Liver (tissue), 9 donors: ENCODE measurements around the gene DSCAM. TPM values are rescaled to one million over a fixed set of nuclear protein-coding genes. Genes with fewer than 3 reads are reported as not detected.

Experiments used
- DNase-seq: peaks from one replicate; pipeline ENCODE4 v3.0.0-alpha.2; 2017; ENCODE audit warnings: low spot score
- H3K27ac ChIP-seq, 2 donors: one replicate each; pipeline ENCODE4 v1.7.0; 2013; ENCODE audit warnings: inconsistent platforms in 2 of 2, low read length in 2 of 2, control low read depth in 1 of 2, low read depth in 1 of 2, mild to moderate bottlenecking in 1 of 2
- H3K27me3 ChIP-seq, 4 donors: one replicate each; pipeline versions ENCODE4 v1.6.1 to v1.7.0; 2013; ENCODE audit warnings: low read length in 3 of 4, inconsistent platforms in 1 of 4, mild to moderate bottlenecking in 1 of 4, moderate library complexity in 1 of 4; ENCODE audit not compliant: control insufficient read depth in 4 of 4, insufficient read depth in 4 of 4
- H3K36me3 ChIP-seq, 4 donors: one replicate each; pipeline versions ENCODE4 v1.6.1 to v1.7.0; 2013; ENCODE audit warnings: low read length in 3 of 4, mild to moderate bottlenecking in 3 of 4, low read depth in 1 of 4, moderate library complexity in 1 of 4; ENCODE audit not compliant: control insufficient read depth in 4 of 4, insufficient read depth in 3 of 4
- H3K4me1 ChIP-seq, 4 donors: one replicate each; pipeline versions ENCODE4 v1.6.1 to v1.7.0; 2013; ENCODE audit warnings: low read length in 3 of 4, mild to moderate bottlenecking in 3 of 4, moderate library complexity in 1 of 4; ENCODE audit not compliant: control insufficient read depth in 4 of 4, insufficient read depth in 4 of 4
- H3K4me3 ChIP-seq, 3 donors: one replicate each; pipeline versions ENCODE4 v1.6.1 to v1.7.0; 2013; ENCODE audit warnings: low read length in 3 of 3, control low read depth in 1 of 3, low read depth in 1 of 3, mild to moderate bottlenecking in 1 of 3
- H3K9ac ChIP-seq, 2 donors: one replicate each; pipeline ENCODE4 v1.7.0; 2013; ENCODE audit warnings: low read length in 2 of 2, mild to moderate bottlenecking in 2 of 2, moderate library complexity in 2 of 2, control low read depth in 1 of 2, low read depth in 1 of 2
- H3K9me3 ChIP-seq, 4 donors: one replicate each; pipeline versions ENCODE4 v1.6.1 to v1.7.0; 2013; ENCODE audit warnings: low read length in 3 of 4; ENCODE audit not compliant: control insufficient read depth in 4 of 4
- EGR1 ChIP-seq, 2 donors: IDR thresholded peaks; 2 replicates each; pipeline ENCODE4 v1.6.1; 2016 to 2018; ENCODE audit warnings: antibody characterized with exemption in 2 of 2, low read depth in 2 of 2
- FOXA1 ChIP-seq: IDR thresholded peaks from 2 replicates; pipeline ENCODE4 v1.6.1; 2016; ENCODE audit warnings: antibody characterized with exemption
- GABPA ChIP-seq, 2 donors: IDR thresholded peaks in 1 of 2; conservative IDR thresholded peaks in 1 of 2; 2 replicates each; pipeline ENCODE4 v1.6.1; 2016; ENCODE audit warnings: antibody characterized with exemption in 2 of 2, mild to moderate bottlenecking in 1 of 2, moderate library complexity in 1 of 2
- HNF4A ChIP-seq, 2 donors: conservative IDR thresholded peaks; 2 replicates each; pipeline ENCODE4 v1.6.1; 2016; ENCODE audit warnings: antibody characterized with exemption in 2 of 2, mild to moderate bottlenecking in 2 of 2
- HNF4G ChIP-seq: IDR thresholded peaks from 2 replicates; pipeline ENCODE4 v1.6.1; 2016; ENCODE audit warnings: antibody characterized with exemption
- JUND ChIP-seq, 2 donors: IDR thresholded peaks; 2 replicates each; pipeline ENCODE4 v1.6.1; 2016; ENCODE audit warnings: antibody characterized with exemption in 2 of 2
- NR2F2 ChIP-seq: IDR thresholded peaks from 2 replicates; pipeline ENCODE4 v1.6.1; 2016; ENCODE audit warnings: antibody characterized with exemption
- RAD21 ChIP-seq, 2 donors: IDR thresholded peaks; 2 replicates each; pipeline ENCODE4 v1.6.1; 2016; ENCODE audit warnings: antibody characterized with exemption in 2 of 2, mild to moderate bottlenecking in 2 of 2
- RXRA ChIP-seq, 2 donors: IDR thresholded peaks; 2 replicates each; pipeline ENCODE4 v1.6.1; 2017 to 2018; ENCODE audit warnings: antibody characterized with exemption in 2 of 2, mild to moderate bottlenecking in 1 of 2
- SP1 ChIP-seq: IDR thresholded peaks from 2 replicates; pipeline ENCODE4 v1.6.1; 2018; ENCODE audit warnings: antibody characterized with exemption, mild to moderate bottlenecking
- TAF1 ChIP-seq: conservative IDR thresholded peaks from 2 replicates; pipeline ENCODE4 v1.6.1; 2016; ENCODE audit warnings: antibody characterized with exemption, mild to moderate bottlenecking
- YY1 ChIP-seq: IDR thresholded peaks from 2 replicates; pipeline ENCODE4 v1.6.1; 2016; ENCODE audit warnings: antibody characterized with exemption, mild to moderate bottlenecking
- WGBS: extraction: QIAGEN DNeasy Blood & Tissue Kit; methylation state at CpG from one replicate; pipeline ENCODE4 v1.1.7; 2013; 5-methylcytosine and 5-hydroxymethylcytosine counted together
- polyA plus RNA-seq, 2 donors: library from polyadenylated mRNA; stranded (reverse) in 1 of 2; unstranded in 1 of 2; fragments of 200-250 nt in 1 of 2; fragments of >200 nt in 1 of 2; fragmentation: Nextera tagmentation in 1 of 2; extraction: Ambion mirVana in 1 of 2; gene quantifications; one replicate each; pipeline versions ENCODE4 v1.2.1 to v1.2.3, GENCODE V29; 2013 to 2015
- total RNA-seq, 2 donors: library from RNA; depleted of rRNA; stranded (reverse); fragments of >200 nt; gene quantifications; one replicate each; pipeline ENCODE4 v1.2.3, GENCODE V29; 2014
- TF ChIP-seq, protein P1 (sequence below): IDR thresholded peaks from 2 replicates; pipeline ENCODE4 v1.6.1; 2016; ENCODE audit warnings: antibody characterized with exemption
- TF ChIP-seq, protein P2 (sequence below): fragments of 150-350 bp; IDR thresholded peaks from 2 replicates; pipeline ENCODE4 v1.5.1; 2017; ENCODE audit warnings: improper control_type of control experiment, low read depth, low read length; ENCODE audit not compliant: missing input control
- TF ChIP-seq, protein P3 (sequence below): IDR thresholded peaks from 2 replicates; pipeline ENCODE4 v1.6.1; 2016; ENCODE audit warnings: antibody characterized with exemption
- TF ChIP-seq, protein P4 (sequence below): IDR thresholded peaks from 2 replicates; pipeline ENCODE4 v1.6.1; 2016; ENCODE audit warnings: antibody characterized with exemption, mild to moderate bottlenecking
- TF ChIP-seq, protein P5 (sequence below): IDR thresholded peaks from 2 replicates; pipeline ENCODE4 v1.6.1; 2016; ENCODE audit warnings: antibody characterized with exemption
- donor health status: healthy.
- donor health status: healthy.
- donor health status: healthy.
- donor health status: healthy.
- donor health status: healthy.

The DSCAM gene
- total and polyA plus RNA-seq, 4 donors = 0.02 to 0.23 (median 0.10) TPM

DNA sequence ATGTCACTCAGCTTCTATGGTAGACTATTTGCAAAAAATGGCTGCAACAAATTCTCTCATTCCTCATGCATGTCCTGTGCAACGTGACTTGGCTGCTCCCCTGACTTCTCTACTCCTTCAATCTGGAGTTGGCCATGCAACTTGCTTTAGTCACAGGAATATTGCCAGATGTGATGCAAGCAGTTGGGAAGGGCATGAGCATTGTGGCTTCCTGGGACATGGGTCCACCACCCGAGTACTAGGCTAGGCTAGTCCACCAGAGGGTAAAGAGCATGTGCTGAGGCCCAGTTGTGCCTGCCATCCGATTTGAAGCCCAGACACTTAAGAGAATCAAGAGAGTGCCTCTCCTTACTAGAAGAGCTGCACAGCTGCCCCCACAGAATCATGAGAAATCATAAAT is 89.6 kb downstream of the DSCAM start:
- no peak overlapping the region for H3K4me3 ChIP-seq
- H3K27ac ChIP-seq = no peak overlapping the region
- no peaks in the 10 kb centered on the region for H3K9me3 ChIP-seq
- 58% methylated on average over 3 of the region's 3 CpGs for WGBS
- no peak for TF ChIP-seq HNF4G
- TF ChIP-seq, protein P1, sequence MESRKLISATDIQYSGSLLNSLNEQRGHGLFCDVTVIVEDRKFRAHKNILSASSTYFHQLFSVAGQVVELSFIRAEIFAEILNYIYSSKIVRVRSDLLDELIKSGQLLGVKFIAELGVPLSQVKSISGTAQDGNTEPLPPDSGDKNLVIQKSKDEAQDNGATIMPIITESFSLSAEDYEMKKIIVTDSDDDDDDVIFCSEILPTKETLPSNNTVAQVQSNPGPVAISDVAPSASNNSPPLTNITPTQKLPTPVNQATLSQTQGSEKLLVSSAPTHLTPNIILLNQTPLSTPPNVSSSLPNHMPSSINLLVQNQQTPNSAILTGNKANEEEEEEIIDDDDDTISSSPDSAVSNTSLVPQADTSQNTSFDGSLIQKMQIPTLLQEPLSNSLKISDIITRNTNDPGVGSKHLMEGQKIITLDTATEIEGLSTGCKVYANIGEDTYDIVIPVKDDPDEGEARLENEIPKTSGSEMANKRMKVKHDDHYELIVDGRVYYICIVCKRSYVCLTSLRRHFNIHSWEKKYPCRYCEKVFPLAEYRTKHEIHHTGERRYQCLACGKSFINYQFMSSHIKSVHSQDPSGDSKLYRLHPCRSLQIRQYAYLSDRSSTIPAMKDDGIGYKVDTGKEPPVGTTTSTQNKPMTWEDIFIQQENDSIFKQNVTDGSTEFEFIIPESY = no peak
- H3K27me3 ChIP-seq = peaks cover 0 to under 1% (median 0%) of the 10 kb centered on the region in 4 donors
- H3K36me3 ChIP-seq = no peaks in the 10 kb centered on the region
- DNase-seq = no peak
- no peaks in the 10 kb centered on the region for H3K4me1 ChIP-seq
- H3K9ac ChIP-seq = no peak overlapping the region

DNA sequence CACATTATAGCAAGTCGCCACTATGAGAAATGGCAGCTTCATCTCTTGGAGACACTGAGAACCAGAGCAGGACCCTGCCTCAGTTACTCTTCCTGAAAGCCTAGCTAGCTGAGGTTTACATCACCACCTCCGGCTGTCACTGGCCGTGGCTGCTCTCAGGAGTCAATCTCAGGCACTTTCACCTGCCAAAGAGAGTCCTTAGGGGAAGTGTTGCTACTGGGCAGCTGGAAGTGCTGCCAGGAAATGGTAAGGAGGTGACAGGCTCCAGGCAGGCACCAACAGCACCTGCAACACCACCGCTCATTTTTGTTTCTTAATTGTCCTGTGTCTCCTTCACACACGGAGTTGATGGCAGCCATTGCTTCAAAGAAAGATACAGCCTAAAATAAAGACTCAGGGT is 92.5 kb downstream of the DSCAM start:
- TF ChIP-seq NR2F2 (no peak), FOXA1 (no peak), JUND (IDR thresholded peaks at IDR 0.05) (no peak), RAD21 (IDR thresholded peaks at IDR 0.05) (no peak), HNF4G (no peak), EGR1 (IDR thresholded peaks at IDR 0.05; ENCODE audit: low read depth in 2 of 2) (no peak), YY1 (no peak), TAF1 (no peak), SP1 (no peak), RXRA (IDR thresholded peaks at IDR 0.05) (no peak), GABPA (IDR thresholded peaks at IDR 0.05 in 1 of 2, conservative IDR thresholded peaks at IDR 0.05 in 1 of 2) (no peak), HNF4A (conservative IDR thresholded peaks at IDR 0.05) (no peak)
- TF ChIP-seq, protein P2, sequence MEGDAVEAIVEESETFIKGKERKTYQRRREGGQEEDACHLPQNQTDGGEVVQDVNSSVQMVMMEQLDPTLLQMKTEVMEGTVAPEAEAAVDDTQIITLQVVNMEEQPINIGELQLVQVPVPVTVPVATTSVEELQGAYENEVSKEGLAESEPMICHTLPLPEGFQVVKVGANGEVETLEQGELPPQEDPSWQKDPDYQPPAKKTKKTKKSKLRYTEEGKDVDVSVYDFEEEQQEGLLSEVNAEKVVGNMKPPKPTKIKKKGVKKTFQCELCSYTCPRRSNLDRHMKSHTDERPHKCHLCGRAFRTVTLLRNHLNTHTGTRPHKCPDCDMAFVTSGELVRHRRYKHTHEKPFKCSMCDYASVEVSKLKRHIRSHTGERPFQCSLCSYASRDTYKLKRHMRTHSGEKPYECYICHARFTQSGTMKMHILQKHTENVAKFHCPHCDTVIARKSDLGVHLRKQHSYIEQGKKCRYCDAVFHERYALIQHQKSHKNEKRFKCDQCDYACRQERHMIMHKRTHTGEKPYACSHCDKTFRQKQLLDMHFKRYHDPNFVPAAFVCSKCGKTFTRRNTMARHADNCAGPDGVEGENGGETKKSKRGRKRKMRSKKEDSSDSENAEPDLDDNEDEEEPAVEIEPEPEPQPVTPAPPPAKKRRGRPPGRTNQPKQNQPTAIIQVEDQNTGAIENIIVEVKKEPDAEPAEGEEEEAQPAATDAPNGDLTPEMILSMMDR = no peak
- TF ChIP-seq, protein P3, sequence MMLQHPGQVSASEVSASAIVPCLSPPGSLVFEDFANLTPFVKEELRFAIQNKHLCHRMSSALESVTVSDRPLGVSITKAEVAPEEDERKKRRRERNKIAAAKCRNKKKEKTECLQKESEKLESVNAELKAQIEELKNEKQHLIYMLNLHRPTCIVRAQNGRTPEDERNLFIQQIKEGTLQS = no peak
- TF ChIP-seq, protein P4, sequence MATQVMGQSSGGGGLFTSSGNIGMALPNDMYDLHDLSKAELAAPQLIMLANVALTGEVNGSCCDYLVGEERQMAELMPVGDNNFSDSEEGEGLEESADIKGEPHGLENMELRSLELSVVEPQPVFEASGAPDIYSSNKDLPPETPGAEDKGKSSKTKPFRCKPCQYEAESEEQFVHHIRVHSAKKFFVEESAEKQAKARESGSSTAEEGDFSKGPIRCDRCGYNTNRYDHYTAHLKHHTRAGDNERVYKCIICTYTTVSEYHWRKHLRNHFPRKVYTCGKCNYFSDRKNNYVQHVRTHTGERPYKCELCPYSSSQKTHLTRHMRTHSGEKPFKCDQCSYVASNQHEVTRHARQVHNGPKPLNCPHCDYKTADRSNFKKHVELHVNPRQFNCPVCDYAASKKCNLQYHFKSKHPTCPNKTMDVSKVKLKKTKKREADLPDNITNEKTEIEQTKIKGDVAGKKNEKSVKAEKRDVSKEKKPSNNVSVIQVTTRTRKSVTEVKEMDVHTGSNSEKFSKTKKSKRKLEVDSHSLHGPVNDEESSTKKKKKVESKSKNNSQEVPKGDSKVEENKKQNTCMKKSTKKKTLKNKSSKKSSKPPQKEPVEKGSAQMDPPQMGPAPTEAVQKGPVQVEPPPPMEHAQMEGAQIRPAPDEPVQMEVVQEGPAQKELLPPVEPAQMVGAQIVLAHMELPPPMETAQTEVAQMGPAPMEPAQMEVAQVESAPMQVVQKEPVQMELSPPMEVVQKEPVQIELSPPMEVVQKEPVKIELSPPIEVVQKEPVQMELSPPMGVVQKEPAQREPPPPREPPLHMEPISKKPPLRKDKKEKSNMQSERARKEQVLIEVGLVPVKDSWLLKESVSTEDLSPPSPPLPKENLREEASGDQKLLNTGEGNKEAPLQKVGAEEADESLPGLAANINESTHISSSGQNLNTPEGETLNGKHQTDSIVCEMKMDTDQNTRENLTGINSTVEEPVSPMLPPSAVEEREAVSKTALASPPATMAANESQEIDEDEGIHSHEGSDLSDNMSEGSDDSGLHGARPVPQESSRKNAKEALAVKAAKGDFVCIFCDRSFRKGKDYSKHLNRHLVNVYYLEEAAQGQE = no peak
- TF ChIP-seq, protein P5, sequence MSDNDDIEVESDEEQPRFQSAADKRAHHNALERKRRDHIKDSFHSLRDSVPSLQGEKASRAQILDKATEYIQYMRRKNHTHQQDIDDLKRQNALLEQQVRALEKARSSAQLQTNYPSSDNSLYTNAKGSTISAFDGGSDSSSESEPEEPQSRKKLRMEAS = no peak
- no peaks in the 10 kb centered on the region for H3K36me3 ChIP-seq
- H3K9me3 ChIP-seq = no peaks in the 10 kb centered on the region
- no peak overlapping the region for H3K9ac ChIP-seq
- WGBS = 64% methylated on average over 5 of the region's 5 CpGs
- no peak overlapping the region for H3K27ac ChIP-seq
- no peak for DNase-seq
- no peak overlapping the region for H3K4me3 ChIP-seq
- H3K4me1 ChIP-seq = no peaks in the 10 kb centered on the region
- peaks cover 0 to 7% (median 0%) of the 10 kb centered on the region in 4 donors for H3K27me3 ChIP-seq
